ENCODE results near the gene DNA2. TPM values are rescaled to one million over a fixed set of nuclear protein-coding genes. Genes with fewer than 3 reads are reported as not detected.

Gene DNA2
- total RNA-seq, 2 donors from 2014 or later: 37.3 to 64.6 TPM

DNA sequence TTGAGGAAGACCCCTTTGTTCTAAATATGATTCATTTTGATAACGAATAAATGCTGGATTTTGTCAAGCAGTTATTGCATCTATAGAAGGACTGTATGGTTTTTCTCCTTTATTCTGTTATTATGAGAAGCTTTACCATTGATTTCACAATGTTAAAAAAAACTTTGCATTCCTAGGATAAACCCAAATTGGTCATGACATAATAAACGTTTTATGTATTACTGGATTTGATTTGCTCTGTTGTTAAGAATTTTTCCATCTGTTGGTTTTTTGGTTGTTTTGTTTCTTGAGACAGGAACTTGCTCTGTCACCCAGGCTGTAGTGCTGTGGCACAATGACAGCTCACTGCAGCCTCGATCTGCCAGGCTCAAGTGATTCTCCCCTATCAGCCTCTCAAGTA, 2.2 kb upstream of the DNA2 start:
- Mint-ChIP-seq H3K36me3 (ENCODE audit: low read depth) (peaks cover 6% of the 10 kb centered on the region), H3K27me3 (ENCODE audit: insufficient read depth) (no peaks in the 10 kb centered on the region), H3K4me3 (no peak overlapping the region), H3K4me1 (peaks cover 17% of the 10 kb centered on the region), H3K27ac (no peak overlapping the region), H3K9me3 (peaks cover 10% of the 10 kb centered on the region)
- 79 to 86% methylated on average over 2 to 3 of the region's 3 CpGs for WGBS, 2 experiments (ENCODE audit: insufficient coverage in 1 of 2, insufficient read length in 1 of 2)
- no peaks in the 10 kb centered on the region for H3K27me3 ChIP-seq (ENCODE audit: control insufficient read depth, insufficient read depth, low read length, poor library complexity, severe bottlenecking)
- no peak overlapping the region for H3K4me3 ChIP-seq (ENCODE audit: low read length)
- H3K9me3 ChIP-seq (ENCODE audit: control insufficient read depth, low read length): no peaks in the 10 kb centered on the region
- no peak overlapping the region for H3K9ac ChIP-seq (ENCODE audit: extremely low read depth, low read length, poor library complexity, severe bottlenecking)
- peaks cover 8% of the 10 kb centered on the region for H3K36me3 ChIP-seq (ENCODE audit: control insufficient read depth, insufficient read depth, low read length)
- TF ChIP-seq, protein P1, sequence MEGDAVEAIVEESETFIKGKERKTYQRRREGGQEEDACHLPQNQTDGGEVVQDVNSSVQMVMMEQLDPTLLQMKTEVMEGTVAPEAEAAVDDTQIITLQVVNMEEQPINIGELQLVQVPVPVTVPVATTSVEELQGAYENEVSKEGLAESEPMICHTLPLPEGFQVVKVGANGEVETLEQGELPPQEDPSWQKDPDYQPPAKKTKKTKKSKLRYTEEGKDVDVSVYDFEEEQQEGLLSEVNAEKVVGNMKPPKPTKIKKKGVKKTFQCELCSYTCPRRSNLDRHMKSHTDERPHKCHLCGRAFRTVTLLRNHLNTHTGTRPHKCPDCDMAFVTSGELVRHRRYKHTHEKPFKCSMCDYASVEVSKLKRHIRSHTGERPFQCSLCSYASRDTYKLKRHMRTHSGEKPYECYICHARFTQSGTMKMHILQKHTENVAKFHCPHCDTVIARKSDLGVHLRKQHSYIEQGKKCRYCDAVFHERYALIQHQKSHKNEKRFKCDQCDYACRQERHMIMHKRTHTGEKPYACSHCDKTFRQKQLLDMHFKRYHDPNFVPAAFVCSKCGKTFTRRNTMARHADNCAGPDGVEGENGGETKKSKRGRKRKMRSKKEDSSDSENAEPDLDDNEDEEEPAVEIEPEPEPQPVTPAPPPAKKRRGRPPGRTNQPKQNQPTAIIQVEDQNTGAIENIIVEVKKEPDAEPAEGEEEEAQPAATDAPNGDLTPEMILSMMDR (conservative IDR thresholded peaks at IDR 0.05): no peak
- H3K27ac ChIP-seq (ENCODE audit: low read depth, low read length): no peak overlapping the region
- H3K4me1 ChIP-seq (ENCODE audit: control insufficient read depth, insufficient read depth, low read length): no peaks in the 10 kb centered on the region
- DNase-seq: no peak

DNA sequence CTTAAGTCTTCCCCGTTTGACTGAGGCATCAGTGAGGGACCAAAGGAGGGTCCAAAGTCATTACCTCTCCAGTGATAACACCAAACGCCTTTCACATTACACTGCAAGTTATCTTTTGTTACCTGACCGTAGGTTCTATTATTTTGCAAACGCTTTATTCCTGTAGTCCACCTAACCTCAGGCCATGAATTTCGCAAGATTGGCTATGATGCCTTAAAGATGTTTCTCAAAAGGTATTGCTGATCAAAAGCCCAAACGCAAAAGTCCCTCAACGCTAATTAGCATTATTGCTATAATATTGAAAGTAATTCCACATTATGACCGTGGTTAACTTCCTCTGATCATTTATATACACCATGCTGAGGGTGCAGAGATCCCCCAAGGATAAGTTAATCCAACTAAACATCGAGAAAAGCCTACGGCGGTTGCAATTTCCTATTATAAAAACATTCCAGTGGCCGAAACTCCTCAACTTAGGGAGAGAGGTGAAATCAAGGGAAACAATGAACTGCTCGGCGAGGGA, 649 bp downstream of the DNA2 start:
- H3K4me3 Mint-ChIP-seq: peak overlapping the region; percentile 97
- TF ChIP-seq, protein P1 (conservative IDR thresholded peaks at IDR 0.05): no peak
- H3K9me3 ChIP-seq (ENCODE audit: control insufficient read depth, low read length): peaks cover 4% of the 10 kb centered on the region
- H3K27ac ChIP-seq (ENCODE audit: low read depth, low read length): peak overlapping the region; percentile 94
- WGBS, 2 experiments (ENCODE audit: insufficient coverage in 1 of 2, insufficient read length in 1 of 2): 1% methylated on average over 9 to 14 of the region's 14 CpGs
- no peaks in the 10 kb centered on the region for H3K4me1 ChIP-seq (ENCODE audit: control insufficient read depth, insufficient read depth, low read length)
- peaks cover 17% of the 10 kb centered on the region for H3K4me1 Mint-ChIP-seq
- no peak for DNase-seq
- peaks cover 8% of the 10 kb centered on the region for H3K9me3 Mint-ChIP-seq
- peak overlapping the region; percentile 100 for H3K4me3 ChIP-seq (ENCODE audit: low read length)
- peaks cover 36% of the 10 kb centered on the region for H3K36me3 ChIP-seq (ENCODE audit: control insufficient read depth, insufficient read depth, low read length)
- peaks cover 29% of the 10 kb centered on the region for H3K36me3 Mint-ChIP-seq (ENCODE audit: low read depth)
- H3K27ac Mint-ChIP-seq: peak overlapping the region; percentile 100
- H3K9ac ChIP-seq (ENCODE audit: extremely low read depth, low read length, poor library complexity, severe bottlenecking): peak overlapping the region; percentile 86
- H3K27me3 ChIP-seq (ENCODE audit: control insufficient read depth, insufficient read depth, low read length, poor library complexity, severe bottlenecking): no peaks in the 10 kb centered on the region
- no peaks in the 10 kb centered on the region for H3K27me3 Mint-ChIP-seq (ENCODE audit: insufficient read depth)

DNA sequence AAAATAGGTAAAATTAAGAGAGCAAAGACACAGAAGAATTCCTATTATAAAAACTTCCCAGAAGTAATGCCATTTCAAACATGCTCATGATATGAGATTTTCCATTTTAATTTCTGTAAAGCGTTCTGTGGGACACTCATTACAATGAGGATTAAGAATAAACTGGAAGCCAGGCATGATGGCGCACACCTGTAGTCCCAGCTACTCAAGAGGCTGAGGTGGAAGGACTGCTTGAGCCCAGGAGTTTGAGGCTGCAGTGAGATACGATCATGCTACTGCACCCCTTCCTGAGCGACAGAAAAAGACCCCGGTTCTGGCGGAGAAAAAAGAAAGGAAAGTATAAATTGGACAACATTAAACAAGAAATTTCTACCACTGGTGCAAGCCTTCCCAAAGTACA, 1.5 kb downstream of the DNA2 start:
- H3K36me3 Mint-ChIP-seq (ENCODE audit: low read depth): peaks cover 36% of the 10 kb centered on the region

More for the DNA sequence above, 1.5 kb downstream of the DNA2 start:
- Histone ChIP-seq H3K9me3 (ENCODE audit: control insufficient read depth, low read length) (peaks cover 4% of the 10 kb centered on the region), H3K4me1 (ENCODE audit: control insufficient read depth, insufficient read depth, low read length) (no peaks in the 10 kb centered on the region), H3K9ac (ENCODE audit: extremely low read depth, low read length, poor library complexity, severe bottlenecking) (peak overlapping the region; percentile 86), H3K27me3 (ENCODE audit: control insufficient read depth, insufficient read depth, low read length, poor library complexity, severe bottlenecking) (no peaks in the 10 kb centered on the region), H3K27ac (ENCODE audit: low read depth, low read length) (no peak overlapping the region), H3K36me3 (ENCODE audit: control insufficient read depth, insufficient read depth, low read length) (peaks cover 44% of the 10 kb centered on the region), H3K4me3 (ENCODE audit: low read length) (peak overlapping the region; percentile 100)
- Mint-ChIP-seq H3K27ac (peak overlapping the region; percentile 8), H3K4me3 (peak overlapping the region; percentile 97), H3K4me1 (peaks cover 17% of the 10 kb centered on the region), H3K9me3 (peaks cover 2% of the 10 kb centered on the region), H3K27me3 (ENCODE audit: insufficient read depth) (no peaks in the 10 kb centered on the region)
- WGBS, 2 experiments (ENCODE audit: insufficient coverage in 1 of 2, insufficient read length in 1 of 2): 49 to 69% methylated on average over 2 to 6 of the region's 6 CpGs
- TF ChIP-seq, protein P1 (conservative IDR thresholded peaks at IDR 0.05): no peak
- no peak for DNase-seq
